Left renal cortex interstitium (tissue), 4 donors: Measurements from ENCODE around the gene DPPA5. TPM values are rescaled to one million over a fixed set of nuclear protein-coding genes. Genes with fewer than 3 reads are reported as not detected.
A peak's percentile ranks its signal among the peaks of the same experiment; 100 is the strongest.
"Not testable (repeated sequence)": the region's sequence is repeated elsewhere in the genome, so short reads cannot be mapped to it uniquely, and the experiment has no call there.

Experiments
- DNase-seq, 4 donors: peaks; one replicate each; pipeline ENCODE4 v3.0.0-alpha.2; 2013; ENCODE audit warnings: low read depth in 4 of 4, low spot score in 2 of 4, missing footprints in 1 of 4
- polyA plus RNA-seq, 4 donors: library from polyadenylated mRNA; unstranded; fragments of 120-200 nt; gene quantifications; one replicate each; pipeline ENCODE4 v1.2.1, GENCODE V29; 2013; ENCODE audit not compliant: insufficient read length in 4 of 4

Gene DPPA5
- polyA plus RNA-seq, 4 donors, result 0.22 TPM; not detected in 3

DNA sequence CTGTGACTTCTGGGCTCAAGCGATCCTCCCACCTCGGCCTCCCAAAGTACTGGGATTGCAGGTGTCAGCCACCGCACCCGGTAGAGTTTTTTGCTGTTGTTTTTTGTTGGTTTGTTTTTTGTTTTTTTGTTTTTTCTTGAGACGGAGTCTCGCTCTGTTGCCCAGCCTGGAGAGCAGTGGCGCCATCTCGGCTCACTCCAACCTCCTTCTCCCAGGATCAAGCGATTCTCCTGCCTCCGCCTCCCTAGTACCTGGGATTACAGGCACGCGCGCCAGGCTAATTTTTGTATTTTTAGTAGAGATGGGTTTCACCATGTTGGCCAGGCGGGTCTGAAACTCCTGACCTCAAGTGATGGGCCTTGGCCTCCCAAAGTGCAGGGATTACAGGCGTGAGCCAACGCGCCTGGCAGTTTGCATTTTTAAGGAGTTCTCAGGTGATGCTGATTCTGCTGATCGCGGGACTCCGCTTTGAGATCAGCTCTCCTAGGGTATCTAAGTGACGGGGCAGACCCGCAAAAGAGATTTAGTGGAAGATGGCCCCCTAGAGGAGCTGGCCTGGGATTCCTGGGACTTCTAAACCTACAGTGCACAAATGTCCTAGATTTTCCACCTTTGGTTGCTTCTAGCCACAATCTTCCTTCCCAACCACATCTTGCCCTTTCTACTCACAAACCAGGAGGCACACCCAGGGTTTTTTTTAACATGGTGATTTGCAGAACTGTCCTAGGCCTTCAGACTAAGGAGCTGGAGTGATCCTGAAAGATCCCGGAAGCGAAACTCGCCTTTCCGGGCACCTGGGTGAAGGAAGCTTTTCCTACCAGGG is 45.2 kb downstream of the DPPA5 start:
- DNase-seq, result peak in 1 of 4 donors; percentile 55

DNA sequence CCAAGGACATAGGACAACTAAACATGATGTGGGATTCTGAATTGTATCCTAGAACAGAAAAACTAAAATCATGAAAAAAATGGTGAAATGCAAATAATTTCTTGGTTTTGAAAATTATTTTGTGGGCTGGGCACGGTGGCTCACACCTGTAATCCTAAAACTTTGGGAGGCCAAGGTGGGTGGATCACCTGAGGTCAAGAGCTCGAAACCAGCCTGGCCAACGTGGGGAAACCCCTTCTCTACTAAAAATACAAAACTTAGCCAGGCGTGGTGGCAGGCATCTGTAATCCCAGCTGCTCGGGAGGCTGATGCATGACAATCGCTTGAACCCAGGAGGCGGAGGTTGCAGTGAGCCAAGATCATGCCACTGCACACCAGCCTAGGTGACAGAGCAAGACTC is 50.3 kb downstream of the DPPA5 start:
- not testable (repeated sequence) for DNase-seq

Other genes with a start within 250 kb of the DPPA5 start
- gene KHDC1L, start 128.8 kb downstream of the DPPA5 start, polyA plus RNA-seq, result under 1 TPM in 2 of 4 donors, not detected in 2; 0.30 to 0.32 TPM
- gene KHDC1, start 91.1 kb downstream of the DPPA5 start, polyA plus RNA-seq, result 10 to 100 TPM in 1 of 4 donors, 1 to 10 TPM in 3; 6.9 to 12.0 (median 9.6) TPM
- under 1 TPM in 3 of 4 donors, not detected in 1; 0.13 to 0.14 (median 0.13) TPM for gene KHDC3L, start 8.4 kb upstream of the DPPA5 start, polyA plus RNA-seq
- under 1 TPM in 3 of 4 donors, not detected in 1; 0.21 to 0.37 (median 0.21) TPM for gene OOEP, start 15.6 kb upstream of the DPPA5 start, polyA plus RNA-seq
- gene DDX43, start 40.6 kb upstream of the DPPA5 start, polyA plus RNA-seq, result 1 to 10 TPM in 1 of 4 donors, under 1 TPM in 3; 0.47 to 1.6 (median 0.82) TPM
- gene CGAS, start 98.0 kb upstream of the DPPA5 start, polyA plus RNA-seq, result 1 to 10 TPM; 2.9 to 3.8 (median 3.1) TPM
- 10 to 100 TPM; 30.2 to 38.1 (median 31.4) TPM for gene MTO1, start 107.5 kb upstream of the DPPA5 start, polyA plus RNA-seq
- over 10,000 TPM; 17,301 to 23,089 (median 19,467) TPM for gene EEF1A1, start 166.8 kb upstream of the DPPA5 start, polyA plus RNA-seq